ENCODE measurements around the gene ADGRF5.

Gene ADGRF5

DNA sequence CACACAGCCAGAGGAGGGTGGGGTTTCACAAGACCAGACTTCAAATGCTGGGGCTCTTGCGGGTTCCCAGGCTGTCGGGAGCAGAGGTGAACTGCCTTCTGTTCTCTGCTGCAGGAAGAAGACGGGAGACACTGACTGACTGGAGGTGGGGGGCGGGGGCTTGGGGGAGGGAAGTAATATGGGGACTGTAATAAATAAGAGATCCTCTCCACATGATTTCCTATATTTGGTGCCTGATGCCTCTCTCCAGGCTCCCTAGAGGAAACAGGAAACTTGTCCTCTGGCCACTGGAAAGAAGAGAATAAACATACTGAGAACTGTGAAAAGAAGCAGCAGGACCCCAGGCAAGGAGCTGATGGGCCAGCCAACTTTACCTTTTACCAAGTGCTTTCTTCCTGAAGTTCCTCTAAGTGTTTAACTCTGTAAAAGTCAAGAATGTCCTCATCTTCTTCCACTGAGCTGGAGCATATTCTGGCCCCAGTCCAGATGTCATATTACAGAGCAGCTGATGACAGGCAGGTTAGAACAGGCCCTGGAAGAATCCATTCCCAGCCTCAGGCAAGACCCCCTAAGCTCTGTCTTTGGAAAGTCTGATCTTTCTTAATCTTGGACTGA lies 33.2 kb upstream of the ADGRF5 start:
- Histone ChIP-seq H3K4me1 (ENCODE audit: insufficient read depth, low read length) (peaks cover 8% of the 10 kb centered on the region), H3K9me3 (ENCODE audit: insufficient read depth, low read depth, low read length) (no peaks in the 10 kb centered on the region), H3K9ac (ENCODE audit: low read depth, low read length) (no peak overlapping the region), H3K27ac (ENCODE audit: low read depth, low read length) (no peak overlapping the region), H3K36me3 (ENCODE audit: insufficient read depth, low read length) (no peaks in the 10 kb centered on the region), H3K4me3 (ENCODE audit: low read length) (no peak overlapping the region), H3K27me3 (ENCODE audit: insufficient read depth, low read length) (0 out of 2 replicates have a peak, but pooled peaks cover 3% of the 10 kb centered on the region)
- whole genome bisulfite sequencing = 81% methylated on average over 3 of the region's 4 CpGs

DNA sequence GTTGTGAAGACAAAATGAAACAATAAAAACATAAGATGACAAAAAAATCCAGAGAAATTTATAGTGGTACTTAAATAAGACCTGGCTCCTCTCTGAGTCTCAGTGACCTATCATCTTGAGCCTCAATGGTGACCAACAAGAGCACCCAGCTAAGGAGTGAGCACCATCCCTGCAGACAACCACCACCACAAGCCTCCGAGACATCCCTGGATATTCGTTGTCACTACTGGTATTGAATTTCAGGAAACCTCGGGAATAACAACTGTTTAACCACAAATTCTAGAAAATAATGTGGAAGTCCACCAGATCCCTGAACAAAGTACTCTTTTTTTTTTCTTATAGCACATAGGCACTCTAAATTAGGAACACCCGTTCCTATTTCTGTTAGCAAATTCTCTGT lies 32.2 kb upstream of the ADGRF5 start:
- peaks cover 8% of the 10 kb centered on the region for H3K4me1 ChIP-seq (ENCODE audit: insufficient read depth, low read length)
- no peak overlapping the region for H3K4me3 ChIP-seq (ENCODE audit: low read length)
- 0 out of 2 replicates have a peak, but pooled peaks cover 3% of the 10 kb centered on the region for H3K27me3 ChIP-seq (ENCODE audit: insufficient read depth, low read length)
- no peaks in the 10 kb centered on the region for H3K36me3 ChIP-seq (ENCODE audit: insufficient read depth, low read length)
- no peak overlapping the region for H3K9ac ChIP-seq (ENCODE audit: low read depth, low read length)
- 95% methylated on average over 4 of the region's 4 CpGs for WGBS
- no peaks in the 10 kb centered on the region for H3K9me3 ChIP-seq (ENCODE audit: insufficient read depth, low read depth, low read length)
- H3K27ac ChIP-seq (ENCODE audit: low read depth, low read length) = no peak overlapping the region

- H3K9ac ChIP-seq (ENCODE audit: low read depth, low read length) = no peak overlapping the region
- H3K36me3 ChIP-seq (ENCODE audit: insufficient read depth, low read length) = no peaks in the 10 kb centered on the region
- H3K27me3 ChIP-seq (ENCODE audit: insufficient read depth, low read length) = 0 out of 2 replicates have a peak, but pooled peaks cover 3% of the 10 kb centered on the region
- 93% methylated on average over 7 of the region's 8 CpGs for WGBS
- H3K4me1 ChIP-seq (ENCODE audit: insufficient read depth, low read length) = no peaks in the 10 kb centered on the region
- H3K27ac ChIP-seq (ENCODE audit: low read depth, low read length) = no peak overlapping the region
- H3K4me3 ChIP-seq (ENCODE audit: low read length) = no peak overlapping the region
- H3K9me3 ChIP-seq (ENCODE audit: insufficient read depth, low read depth, low read length) = no peaks in the 10 kb centered on the region
These were observed 28.0 kb upstream of the ADGRF5 start for GRCh38 chr6:46949632-46950280.

- Histone ChIP-seq H3K4me1 (ENCODE audit: insufficient read depth, low read length) (no peaks in the 10 kb centered on the region), H3K27ac (ENCODE audit: low read depth, low read length) (no peak overlapping the region), H3K9me3 (ENCODE audit: insufficient read depth, low read depth, low read length) (no peaks in the 10 kb centered on the region), H3K9ac (ENCODE audit: low read depth, low read length) (no peak overlapping the region), H3K36me3 (ENCODE audit: insufficient read depth, low read length) (no peaks in the 10 kb centered on the region), H3K4me3 (ENCODE audit: low read length) (no peak overlapping the region), H3K27me3 (ENCODE audit: insufficient read depth, low read length) (0 out of 2 replicates have a peak, but pooled peaks cover 3% of the 10 kb centered on the region)
- 94% methylated on average over 8 of the region's 8 CpGs for WGBS
These were observed 27.0 kb upstream of the ADGRF5 start for GRCh38 chr6:46948699-46949098.

- Histone ChIP-seq H3K4me3 (ENCODE audit: low read length) (no peak overlapping the region), H3K9ac (ENCODE audit: low read depth, low read length) (no peak overlapping the region), H3K27me3 (ENCODE audit: insufficient read depth, low read length) (0 out of 2 replicates have a peak, but pooled peaks cover 3% of the 10 kb centered on the region), H3K27ac (ENCODE audit: low read depth, low read length) (no peak overlapping the region), H3K4me1 (ENCODE audit: insufficient read depth, low read length) (no peaks in the 10 kb centered on the region), H3K9me3 (ENCODE audit: insufficient read depth, low read depth, low read length) (no peaks in the 10 kb centered on the region), H3K36me3 (ENCODE audit: insufficient read depth, low read length) (no peaks in the 10 kb centered on the region)
- 93% methylated on average over 5 of the region's 5 CpGs for WGBS
These were observed 25.8 kb upstream of the ADGRF5 start for GRCh38 chr6:46947497-46947896.

- Histone ChIP-seq H3K4me3 (ENCODE audit: low read length) (no peak overlapping the region), H3K9me3 (ENCODE audit: insufficient read depth, low read depth, low read length) (no peaks in the 10 kb centered on the region), H3K36me3 (ENCODE audit: insufficient read depth, low read length) (no peaks in the 10 kb centered on the region), H3K9ac (ENCODE audit: low read depth, low read length) (no peak overlapping the region), H3K4me1 (ENCODE audit: insufficient read depth, low read length) (peaks cover 12% of the 10 kb centered on the region), H3K27ac (ENCODE audit: low read depth, low read length) (no peak overlapping the region), H3K27me3 (ENCODE audit: insufficient read depth, low read length) (no peaks in the 10 kb centered on the region)
- WGBS = 59% methylated on average over 1 of the region's 1 CpG
These were observed 18.9 kb upstream of the ADGRF5 start for GRCh38 chr6:46940433-46941226.

GRCh38 chr6:46937642-46938041 lies 15.9 kb upstream of the ADGRF5 start:
- H3K9ac ChIP-seq (ENCODE audit: low read depth, low read length) = no peak overlapping the region
- peaks cover 17% of the 10 kb centered on the region for H3K4me1 ChIP-seq (ENCODE audit: insufficient read depth, low read length)
- H3K9me3 ChIP-seq (ENCODE audit: insufficient read depth, low read depth, low read length) = no peaks in the 10 kb centered on the region
- no peaks in the 10 kb centered on the region for H3K27me3 ChIP-seq (ENCODE audit: insufficient read depth, low read length)
- H3K4me3 ChIP-seq (ENCODE audit: low read length) = no peak overlapping the region
- 93% methylated on average over 3 of the region's 4 CpGs for WGBS
- H3K36me3 ChIP-seq (ENCODE audit: insufficient read depth, low read length) = no peaks in the 10 kb centered on the region
- no peak overlapping the region for H3K27ac ChIP-seq (ENCODE audit: low read depth, low read length)

- no peak overlapping the region for H3K27ac ChIP-seq (ENCODE audit: low read depth, low read length)
- 60% methylated on average over 6 of the region's 6 CpGs for WGBS
- no peaks in the 10 kb centered on the region for H3K9me3 ChIP-seq (ENCODE audit: insufficient read depth, low read depth, low read length)
- no peak overlapping the region for H3K4me3 ChIP-seq (ENCODE audit: low read length)
- H3K36me3 ChIP-seq (ENCODE audit: insufficient read depth, low read length) = no peaks in the 10 kb centered on the region
- peaks cover 12% of the 10 kb centered on the region for H3K4me1 ChIP-seq (ENCODE audit: insufficient read depth, low read length)
- no peaks in the 10 kb centered on the region for H3K27me3 ChIP-seq (ENCODE audit: insufficient read depth, low read length)
- H3K9ac ChIP-seq (ENCODE audit: low read depth, low read length) = no peak overlapping the region
These were observed 13.9 kb upstream of the ADGRF5 start for GRCh38 chr6:46935687-46936086.

- 93% methylated on average over 5 of the region's 5 CpGs for WGBS
These were observed 12.0 kb upstream of the ADGRF5 start for GRCh38 chr6:46933751-46934150.

DNA sequence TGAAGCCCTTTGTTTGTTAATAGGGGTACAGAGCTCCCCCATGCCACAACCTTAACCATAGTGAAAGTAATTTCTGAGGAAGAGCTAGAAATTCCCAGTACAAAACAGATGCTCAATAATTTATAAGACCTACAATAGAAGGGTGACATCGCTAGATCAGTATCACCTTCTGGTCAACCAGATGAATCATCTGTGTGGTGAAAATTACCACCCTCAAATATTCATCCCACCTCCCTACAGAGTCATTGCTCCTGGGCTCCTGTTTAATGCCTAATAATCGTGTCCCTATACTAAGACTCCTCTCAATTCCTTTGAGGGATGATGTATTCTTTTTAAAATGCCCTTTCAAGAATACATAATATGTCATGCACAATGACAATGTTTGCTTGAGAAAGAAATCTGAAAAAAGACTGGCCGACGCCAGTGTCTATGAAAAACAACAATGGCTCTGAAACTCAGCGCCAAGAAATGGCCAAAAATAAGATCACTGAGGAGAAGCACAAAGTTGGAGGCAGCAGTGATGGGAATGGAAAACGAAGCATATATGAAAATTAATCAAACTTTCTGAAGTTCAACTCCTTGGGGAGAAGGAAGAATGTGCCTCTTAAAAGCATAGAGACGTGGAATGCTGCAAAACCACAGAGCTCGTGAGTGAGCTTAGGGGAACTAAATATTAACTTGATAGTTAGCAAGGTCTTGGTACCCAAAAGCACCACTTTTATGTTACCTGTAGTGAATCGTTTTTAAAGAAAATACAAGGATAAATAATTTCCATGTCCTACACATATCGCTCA lies 11.0 kb upstream of the ADGRF5 start:
- 96% methylated on average over 9 of the region's 10 CpGs for WGBS
- no peaks in the 10 kb centered on the region for H3K27me3 ChIP-seq (ENCODE audit: insufficient read depth, low read length)
- no peaks in the 10 kb centered on the region for H3K9me3 ChIP-seq (ENCODE audit: insufficient read depth, low read depth, low read length)
- no peak overlapping the region for H3K9ac ChIP-seq (ENCODE audit: low read depth, low read length)
- H3K36me3 ChIP-seq (ENCODE audit: insufficient read depth, low read length) = no peaks in the 10 kb centered on the region
- no peak overlapping the region for H3K27ac ChIP-seq (ENCODE audit: low read depth, low read length)
- H3K4me3 ChIP-seq (ENCODE audit: low read length) = no peak overlapping the region
- peaks cover 11% of the 10 kb centered on the region for H3K4me1 ChIP-seq (ENCODE audit: insufficient read depth, low read length)

More at GRCh38 chr6:46933751-46934150, 12.0 kb upstream of the ADGRF5 start:
- H3K9ac ChIP-seq (ENCODE audit: low read depth, low read length) = no peak overlapping the region
- H3K36me3 ChIP-seq (ENCODE audit: insufficient read depth, low read length) = no peaks in the 10 kb centered on the region
- H3K4me3 ChIP-seq (ENCODE audit: low read length) = no peak overlapping the region
- H3K4me1 ChIP-seq (ENCODE audit: insufficient read depth, low read length) = peaks cover 11% of the 10 kb centered on the region
- H3K27ac ChIP-seq (ENCODE audit: low read depth, low read length) = no peak overlapping the region
- H3K27me3 ChIP-seq (ENCODE audit: insufficient read depth, low read length) = no peaks in the 10 kb centered on the region
- no peaks in the 10 kb centered on the region for H3K9me3 ChIP-seq (ENCODE audit: insufficient read depth, low read depth, low read length)
